ENCODE data around the gene MRPS34.
"Not testable (repeated sequence)": the region's sequence is repeated elsewhere in the genome, so short reads cannot be mapped to it uniquely, and the experiment has no call there.

MRPS34 gene

GRCh38 chr16:1757714-1758461 lies 15.0 kb downstream of the MRPS34 start:
- no peak overlapping the region for H3K4me3 ChIP-seq (ENCODE audit: low read depth, low read length)

- H3K4me3 ChIP-seq (ENCODE audit: low read depth, low read length), result no peak overlapping the region
Observed at GRCh38 chr16:1754204-1754603, 18.7 kb downstream of the MRPS34 start.

DNA sequence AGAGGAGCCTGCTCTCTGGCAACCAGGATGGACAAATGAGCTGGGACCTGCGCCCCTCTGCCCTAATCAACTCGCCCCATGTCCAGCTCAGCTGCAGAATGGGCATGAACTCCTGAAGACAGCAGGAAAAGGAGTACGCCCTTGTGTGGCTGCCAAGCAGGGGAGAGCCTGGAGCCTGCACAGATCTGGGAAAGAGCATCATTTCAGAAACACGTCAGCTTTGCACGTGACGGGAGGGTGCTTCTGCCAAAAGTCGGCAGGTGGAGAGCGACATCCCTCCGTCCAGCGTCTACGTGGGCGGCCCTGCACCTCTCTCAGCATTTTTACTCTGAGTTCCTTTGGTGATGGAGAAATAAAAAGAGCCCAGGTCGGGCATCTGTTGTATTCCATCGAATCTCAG lies 20.1 kb downstream of the MRPS34 start:
- H3K4me3 ChIP-seq (ENCODE audit: low read depth, low read length), result no peak overlapping the region

GRCh38 chr16:1751946-1752345 lies 21.0 kb downstream of the MRPS34 start:
- H3K4me3 ChIP-seq (ENCODE audit: low read depth, low read length), result no peak overlapping the region

- no peak overlapping the region for H3K4me3 ChIP-seq (ENCODE audit: low read depth, low read length)
Observed at GRCh38 chr16:1749152-1750117, 23.5 kb downstream of the MRPS34 start.

- H3K4me3 ChIP-seq (ENCODE audit: low read depth, low read length), result no peak overlapping the region
Observed at GRCh38 chr16:1747934-1748333, 25.0 kb downstream of the MRPS34 start.

- H3K4me3 ChIP-seq (ENCODE audit: low read depth, low read length), result no peak overlapping the region
Observed at GRCh38 chr16:1746693-1747195, 26.2 kb downstream of the MRPS34 start.

GRCh38 chr16:1745900-1746692 lies 26.8 kb downstream of the MRPS34 start:
- H3K4me3 ChIP-seq (ENCODE audit: low read depth, low read length), result no peak overlapping the region

DNA sequence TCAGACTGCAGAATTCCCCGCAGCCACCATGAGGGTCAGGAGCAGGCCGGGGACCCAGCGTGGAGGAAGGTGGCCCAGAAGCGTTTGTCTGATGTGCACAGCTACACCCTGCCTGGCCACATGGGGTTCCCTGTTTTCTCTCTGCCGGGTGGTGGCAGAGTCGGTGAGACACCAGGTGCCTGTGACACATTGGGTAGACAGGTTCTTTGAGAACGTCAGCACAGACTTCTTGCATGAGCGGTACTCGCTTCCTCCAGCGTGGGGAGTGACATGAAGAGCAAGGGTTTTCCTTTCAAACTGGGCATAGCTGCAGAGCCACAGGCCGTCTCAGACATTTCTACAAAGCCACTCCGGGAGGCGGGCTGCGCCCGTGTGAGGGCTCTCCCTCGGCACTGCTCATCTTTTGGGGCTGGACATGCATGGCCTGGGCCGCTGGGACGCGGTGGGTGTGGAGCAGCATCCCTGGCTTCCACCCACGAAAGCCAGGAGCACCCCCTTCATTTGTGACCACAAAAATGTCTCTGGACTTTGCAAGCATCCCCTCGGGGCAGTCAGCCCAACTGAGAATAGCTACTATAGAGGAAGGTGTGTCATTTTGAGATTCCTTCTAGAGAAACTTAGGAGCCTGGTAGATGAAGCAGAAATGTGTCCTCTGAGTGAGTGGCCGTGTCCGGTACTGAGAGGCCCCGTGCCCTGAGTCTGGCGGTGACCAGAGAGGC lies 27.6 kb downstream of the MRPS34 start:
- no peak overlapping the region for H3K4me3 ChIP-seq (ENCODE audit: low read depth, low read length)

DNA sequence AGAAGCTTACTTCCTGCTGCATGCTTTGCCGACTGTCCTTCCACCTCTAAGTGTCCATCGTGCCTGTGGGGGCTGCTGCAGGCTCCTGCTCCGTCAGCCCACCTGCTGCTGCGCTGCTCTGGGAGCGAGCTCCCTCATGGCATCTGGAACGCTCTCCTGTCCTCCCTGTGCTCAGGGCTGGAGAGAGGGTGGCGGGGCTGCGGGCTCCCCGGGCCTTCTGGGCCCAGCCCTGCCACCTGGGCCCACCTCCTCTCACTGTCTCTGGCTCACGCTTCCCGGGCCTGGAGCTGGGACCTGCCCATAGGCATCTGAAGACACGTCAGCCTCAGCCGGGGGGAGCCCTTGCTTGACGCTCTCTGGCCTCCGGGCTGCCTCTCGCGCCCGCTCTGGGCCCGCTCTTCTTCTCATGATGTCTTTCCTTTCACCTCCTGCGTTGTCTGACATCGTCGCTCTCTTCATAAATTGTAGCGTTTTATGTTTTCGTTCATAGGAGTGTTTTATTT lies 28.5 kb downstream of the MRPS34 start:
- H3K4me3 ChIP-seq (ENCODE audit: low read depth, low read length), result no peak overlapping the region

DNA sequence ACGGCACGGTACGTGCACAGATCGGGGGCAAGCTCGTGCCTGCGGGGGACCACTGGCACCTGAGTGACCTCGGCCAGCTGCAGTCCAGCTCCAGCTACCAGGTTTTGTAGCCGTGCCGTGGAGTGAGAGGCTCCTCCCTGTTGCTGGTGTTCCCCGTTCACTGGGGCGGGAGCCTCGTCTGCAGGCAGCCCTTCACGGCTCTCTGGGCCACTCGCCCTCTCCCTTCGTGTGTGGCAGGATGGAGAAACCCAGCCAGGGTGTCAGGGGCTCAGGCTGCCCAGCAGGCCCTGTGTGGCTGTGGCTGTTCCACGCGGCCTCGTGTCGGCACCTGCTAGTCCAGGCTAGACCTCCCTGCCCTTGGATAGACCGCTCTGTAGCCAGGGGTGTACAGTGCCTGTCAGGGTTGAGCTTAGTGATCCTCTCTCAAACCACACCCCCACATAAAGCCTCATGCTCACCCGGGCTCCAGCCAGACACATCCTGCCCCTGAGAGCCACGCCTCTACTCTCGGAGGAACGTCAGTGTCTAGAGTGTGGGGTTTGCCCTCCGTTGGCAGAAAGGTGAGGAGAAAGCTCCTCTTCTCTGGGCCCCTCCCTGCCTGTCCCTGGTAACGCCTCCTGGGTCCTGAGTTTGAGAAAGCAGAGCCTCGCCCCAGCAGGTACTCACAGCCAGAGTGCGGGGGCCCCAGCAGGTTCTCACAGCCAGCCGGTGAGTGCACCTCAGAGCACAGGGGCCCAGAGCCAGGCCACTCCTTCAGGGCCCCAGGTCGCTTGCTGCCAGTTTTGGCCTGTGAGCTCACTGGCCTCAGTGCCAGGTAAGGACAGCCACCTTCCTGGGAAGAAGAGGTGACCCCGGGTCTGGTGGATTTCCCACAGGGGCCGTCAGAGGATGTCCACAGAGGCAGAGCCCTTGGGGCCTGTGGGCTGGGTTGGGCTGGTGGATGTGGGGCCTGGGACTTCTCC lies 29.3 kb downstream of the MRPS34 start:
- H3K4me3 ChIP-seq (ENCODE audit: low read depth, low read length), result no peak overlapping the region

DNA sequence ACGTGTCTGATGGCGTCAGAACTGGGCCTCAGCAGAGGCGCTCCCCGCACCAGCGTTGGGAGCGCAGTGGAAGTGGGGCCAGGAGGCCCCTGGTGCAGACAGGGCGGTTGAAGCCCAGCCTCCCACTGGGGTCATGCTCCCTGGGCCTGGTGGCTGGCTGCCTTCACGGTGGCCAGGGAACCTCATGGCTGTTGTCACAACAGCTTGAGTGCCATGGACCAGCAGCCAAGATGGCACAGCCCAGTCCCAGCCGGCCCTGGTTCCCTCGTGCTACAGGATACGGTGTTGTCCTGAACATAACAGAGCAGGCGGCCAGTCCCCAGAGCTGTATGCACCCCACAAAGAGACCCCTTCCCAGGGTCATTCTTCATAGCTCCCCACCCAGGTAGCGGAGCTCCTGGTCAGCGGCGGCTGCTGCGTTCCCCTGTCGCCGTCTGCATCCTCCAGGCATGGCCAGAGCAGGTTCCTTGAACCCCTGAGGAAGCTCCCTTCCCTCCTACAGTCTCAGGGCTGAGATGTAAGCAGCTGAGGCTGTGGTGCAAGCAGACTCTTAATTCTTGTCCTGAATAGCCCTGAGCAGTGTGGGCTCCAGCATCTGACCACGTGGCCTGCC lies 31.3 kb downstream of the MRPS34 start:
- H3K4me3 ChIP-seq (ENCODE audit: low read depth, low read length), result no peak overlapping the region

DNA sequence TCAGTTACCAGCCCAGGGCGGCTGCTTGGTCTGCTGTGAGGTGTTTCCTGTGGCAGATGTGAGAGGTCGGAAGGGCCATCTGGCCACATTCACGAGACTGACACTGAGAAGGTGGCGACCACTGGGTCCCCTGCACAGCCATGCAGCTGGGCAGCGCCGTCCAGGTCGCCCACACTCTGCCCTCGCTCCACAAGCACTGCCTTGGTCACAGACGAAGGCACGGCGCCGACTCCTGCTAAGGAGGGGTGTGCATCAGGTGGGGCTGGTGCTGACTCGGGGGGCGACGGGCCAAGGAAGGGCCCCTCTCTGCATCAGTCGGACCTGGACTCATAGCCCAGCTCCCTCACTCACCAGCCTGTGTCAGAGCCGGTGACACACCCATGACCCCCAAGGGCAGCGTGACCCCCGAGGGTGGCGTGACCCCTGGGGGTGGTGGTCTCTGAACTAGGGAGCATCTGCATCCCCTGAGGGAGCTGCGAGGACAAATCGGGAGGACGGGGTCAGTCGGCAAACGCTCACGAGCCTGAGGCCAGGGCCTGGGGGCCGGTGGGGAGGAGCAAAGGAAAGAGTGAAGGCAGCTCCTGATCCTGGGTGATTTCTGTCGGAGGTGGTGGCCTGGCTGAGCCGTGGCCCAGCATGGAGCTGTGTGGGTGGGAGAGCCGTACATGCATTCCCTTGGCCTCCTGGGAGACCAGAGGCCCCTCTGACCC lies 32.0 kb downstream of the MRPS34 start:
- no peak overlapping the region for H3K4me3 ChIP-seq (ENCODE audit: low read depth, low read length)

DNA sequence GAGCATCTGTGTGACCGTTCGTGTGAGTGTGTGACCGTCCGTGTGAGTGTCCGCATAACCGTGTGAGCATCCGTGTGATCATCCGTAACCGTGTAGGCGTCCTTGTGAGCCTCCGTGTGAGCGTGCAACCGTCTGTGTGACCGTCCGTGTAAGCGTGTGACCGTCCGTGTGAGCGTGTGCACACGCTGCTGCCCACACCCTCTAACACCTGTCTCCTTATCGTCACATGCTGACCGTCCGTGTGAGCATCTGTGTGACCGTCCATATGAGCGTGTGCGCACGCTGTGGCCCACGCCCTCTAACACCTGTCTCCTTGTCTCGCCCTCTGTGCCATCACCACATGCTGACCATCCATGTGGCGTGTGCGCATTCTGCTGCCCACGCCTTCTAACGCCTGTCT lies 32.7 kb downstream of the MRPS34 start:
- H3K4me3 ChIP-seq (ENCODE audit: low read depth, low read length), result no peak overlapping the region

- no peak overlapping the region for H3K4me3 ChIP-seq (ENCODE audit: low read depth, low read length)
Observed at GRCh38 chr16:1734816-1735215, 38.1 kb downstream of the MRPS34 start.

GRCh38 chr16:1734123-1734522 lies 38.8 kb downstream of the MRPS34 start:
- H3K4me3 ChIP-seq (ENCODE audit: low read depth, low read length), result no peak overlapping the region

DNA sequence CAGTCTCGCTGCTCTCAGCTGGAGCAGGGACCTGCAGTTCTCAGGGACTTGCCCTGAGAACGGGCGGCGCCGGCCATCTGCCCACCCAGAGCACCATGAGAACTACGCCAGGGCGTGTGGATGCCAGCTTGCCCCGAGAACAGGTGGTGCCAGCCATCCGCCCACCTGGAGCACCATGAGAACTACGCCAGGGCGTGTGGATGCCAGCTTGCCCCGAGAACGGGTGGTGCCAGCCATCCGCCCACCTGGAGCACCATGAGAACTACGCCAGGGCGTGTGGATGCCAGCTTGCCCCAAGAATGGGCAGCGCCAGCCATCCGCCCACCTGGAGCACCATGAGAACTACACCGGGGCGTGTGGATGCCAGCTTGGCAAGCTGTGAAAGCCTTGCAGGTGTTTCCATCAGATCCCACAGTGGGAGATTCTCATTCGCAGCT lies 40.4 kb downstream of the MRPS34 start:
- H3K4me3 ChIP-seq (ENCODE audit: low read depth, low read length), result not testable (repeated sequence)

DNA sequence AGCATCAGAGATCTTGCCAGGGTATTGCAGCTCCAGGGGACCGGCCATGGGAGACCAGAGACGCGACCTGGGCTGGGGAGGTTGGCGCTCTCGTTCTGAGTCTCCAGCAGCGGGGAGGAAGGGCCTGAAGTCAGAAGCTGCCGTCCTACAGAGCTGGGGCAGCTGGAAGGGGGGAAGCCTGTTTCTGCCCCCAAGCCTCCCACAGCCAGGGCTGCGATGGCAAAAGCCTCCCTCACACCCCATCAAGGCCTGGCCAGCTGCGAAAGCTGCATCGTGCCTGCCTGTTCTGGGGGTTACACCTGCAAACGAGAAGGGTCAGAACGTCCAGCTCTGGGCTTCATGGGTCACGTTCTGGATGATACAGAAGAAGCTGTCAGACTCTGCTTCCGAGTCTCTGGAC lies 40.9 kb downstream of the MRPS34 start:
- H3K4me3 ChIP-seq (ENCODE audit: low read depth, low read length), result no peak overlapping the region

Data from iPS-11a (cell line).